GM10248 (cell line): ENCODE data around the gene MYLIP.

Experiments
- CTCF ChIA-PET: fragments of 300-600 bp; sonication (Branson Sonifier 250); formaldehyde crosslinking; extraction: SDS; loops from one replicate; lab custom pipeline; 2021; ENCODE audit warnings: antibody characterized with exemption; lab: Yijun Ruan, JAX
- POLR2A ChIA-PET: fragments of 350-650 bp; sonication (Branson Sonifier 250); formaldehyde crosslinking; extraction: SDS; loops from one replicate; lab custom pipeline; 2020; ENCODE audit warnings: antibody characterized with exemption; lab: Yijun Ruan, JAX
- DNase-seq: peaks from one replicate; pipeline ENCODE4 v3.0.0; 2012; ENCODE audit errors: extremely low spot score
- TF ChIP-seq, protein P1 (sequence below): IDR thresholded peaks from 2 replicates; pipeline ENCODE4 v1.5.1; 2012; ENCODE audit warnings: mild to moderate bottlenecking, low read depth; ENCODE audit errors: extremely low read depth, missing control alignments, control extremely low read depth

The MYLIP gene

DNA sequence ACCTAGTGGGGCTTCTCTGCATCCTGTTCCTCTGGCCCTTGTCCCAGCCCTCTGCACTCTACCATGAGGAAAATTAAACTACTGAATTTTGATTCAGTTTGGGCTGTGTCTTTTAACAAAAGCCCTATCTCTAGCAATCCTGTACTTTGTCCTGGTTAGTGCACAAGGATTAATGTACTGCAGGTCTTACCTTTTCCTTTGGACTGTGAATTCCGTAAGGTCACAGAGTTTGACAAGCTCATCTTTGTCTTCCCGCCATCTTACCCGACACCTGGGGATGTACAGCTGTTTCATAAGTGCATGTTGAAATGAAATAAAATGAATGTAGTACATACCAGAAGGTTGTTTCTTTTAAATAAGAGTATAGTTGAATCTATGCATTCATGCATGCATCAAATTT is 41.5 kb upstream of the MYLIP start:
- no peak for DNase-seq
- TF ChIP-seq, protein P1, sequence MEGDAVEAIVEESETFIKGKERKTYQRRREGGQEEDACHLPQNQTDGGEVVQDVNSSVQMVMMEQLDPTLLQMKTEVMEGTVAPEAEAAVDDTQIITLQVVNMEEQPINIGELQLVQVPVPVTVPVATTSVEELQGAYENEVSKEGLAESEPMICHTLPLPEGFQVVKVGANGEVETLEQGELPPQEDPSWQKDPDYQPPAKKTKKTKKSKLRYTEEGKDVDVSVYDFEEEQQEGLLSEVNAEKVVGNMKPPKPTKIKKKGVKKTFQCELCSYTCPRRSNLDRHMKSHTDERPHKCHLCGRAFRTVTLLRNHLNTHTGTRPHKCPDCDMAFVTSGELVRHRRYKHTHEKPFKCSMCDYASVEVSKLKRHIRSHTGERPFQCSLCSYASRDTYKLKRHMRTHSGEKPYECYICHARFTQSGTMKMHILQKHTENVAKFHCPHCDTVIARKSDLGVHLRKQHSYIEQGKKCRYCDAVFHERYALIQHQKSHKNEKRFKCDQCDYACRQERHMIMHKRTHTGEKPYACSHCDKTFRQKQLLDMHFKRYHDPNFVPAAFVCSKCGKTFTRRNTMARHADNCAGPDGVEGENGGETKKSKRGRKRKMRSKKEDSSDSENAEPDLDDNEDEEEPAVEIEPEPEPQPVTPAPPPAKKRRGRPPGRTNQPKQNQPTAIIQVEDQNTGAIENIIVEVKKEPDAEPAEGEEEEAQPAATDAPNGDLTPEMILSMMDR, result no peak
- POLR2A ChIA-PET, result no interaction called here
- CTCF ChIA-PET, result interaction anchor here (1.0 to 2.3 kb wide), 5 partner anchors 9 to 25 kb away, joined by 3 to 9 read pairs (median 4); no protein-coding TSS in a partner anchor

DNA sequence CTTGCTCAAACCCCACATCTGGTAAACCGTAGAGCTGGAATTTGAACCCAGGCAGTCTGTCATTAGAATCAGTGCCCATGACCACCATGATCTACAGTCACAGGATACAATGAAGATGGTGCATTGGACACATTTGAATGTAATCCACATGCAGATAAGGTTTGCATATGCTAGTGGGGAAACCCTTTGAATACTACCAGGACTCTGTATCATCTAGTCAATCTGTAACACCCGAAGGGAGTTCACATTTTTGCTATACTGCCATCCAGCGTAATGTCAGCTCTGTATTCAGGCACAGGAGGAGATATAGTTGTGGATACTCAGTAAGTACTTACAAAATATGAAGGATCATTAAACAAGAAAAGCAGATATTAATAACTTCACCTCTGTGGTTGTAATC is 40.5 kb upstream of the MYLIP start:
- ChIA-PET CTCF (interaction anchor here (0.9 to 2.3 kb wide), 6 partner anchors 8 to 392 kb away, joined by 3 to 9 read pairs (median 4); no protein-coding TSS in a partner anchor), POLR2A (no interaction called here)
- no peak for DNase-seq
- TF ChIP-seq, protein P1, result no peak

DNA sequence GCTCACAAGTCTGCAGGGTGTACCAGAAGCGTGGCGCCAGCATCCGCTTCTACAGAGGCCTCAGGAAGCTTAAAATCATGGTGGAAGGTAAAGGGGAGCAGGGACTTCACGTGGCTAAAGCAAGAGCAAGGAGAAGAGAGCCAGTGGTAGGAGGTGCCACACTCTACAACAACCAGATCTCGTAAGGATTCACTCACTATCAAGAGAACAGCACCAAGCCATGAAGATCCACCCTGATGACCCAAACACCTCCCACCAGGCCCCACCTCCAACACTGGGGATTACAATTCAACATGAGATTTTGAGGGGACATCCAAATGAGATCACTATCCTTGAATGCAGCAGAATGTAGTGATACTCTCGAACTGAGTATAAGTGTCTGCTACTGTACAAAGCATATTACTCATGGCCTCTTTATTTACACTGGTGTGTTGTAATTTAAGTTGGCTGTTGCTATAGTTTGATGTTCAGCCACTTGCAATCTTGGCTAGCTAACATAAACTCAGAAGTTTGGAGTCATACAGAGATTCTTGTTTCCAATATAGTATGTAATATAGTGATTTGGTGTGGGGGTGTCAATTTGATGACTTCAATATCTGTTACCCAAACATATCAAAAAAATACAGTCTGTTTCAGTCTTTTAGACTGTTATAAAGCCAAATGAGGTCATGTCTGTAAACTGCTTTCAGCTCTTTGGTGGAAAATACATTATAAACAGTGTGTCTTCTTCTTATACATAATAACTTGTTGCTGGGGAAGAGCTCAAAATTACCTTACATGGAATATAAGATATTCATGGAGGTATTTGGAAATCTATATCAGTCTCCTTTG is 39.4 kb upstream of the MYLIP start:
- POLR2A ChIA-PET, result no interaction called here
- DNase-seq, result no peak
- CTCF ChIA-PET, result no interaction called here
- TF ChIP-seq, protein P1, result no peak

DNA sequence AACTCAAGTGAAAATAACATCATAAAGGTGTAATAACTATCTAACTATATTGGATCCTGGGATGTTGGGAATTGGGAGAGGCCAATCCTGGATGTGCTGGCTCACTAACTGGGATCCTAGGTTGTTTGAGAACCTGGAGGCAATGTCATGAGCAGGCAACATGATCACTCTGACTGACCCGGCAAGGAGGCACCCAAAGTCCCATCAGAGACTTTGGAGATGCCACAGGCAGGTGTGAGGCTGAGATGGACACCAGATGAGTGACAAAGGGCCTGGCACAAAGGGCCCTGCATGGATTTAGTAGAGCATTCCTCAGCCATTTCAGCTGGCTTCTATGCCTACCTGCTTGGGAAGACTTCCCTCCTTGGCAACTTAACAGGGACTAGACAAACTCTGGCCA is 38.4 kb upstream of the MYLIP start:
- ChIA-PET CTCF (no interaction called here), POLR2A (no interaction called here)
- TF ChIP-seq, protein P1, result no peak
- no peak for DNase-seq

DNA sequence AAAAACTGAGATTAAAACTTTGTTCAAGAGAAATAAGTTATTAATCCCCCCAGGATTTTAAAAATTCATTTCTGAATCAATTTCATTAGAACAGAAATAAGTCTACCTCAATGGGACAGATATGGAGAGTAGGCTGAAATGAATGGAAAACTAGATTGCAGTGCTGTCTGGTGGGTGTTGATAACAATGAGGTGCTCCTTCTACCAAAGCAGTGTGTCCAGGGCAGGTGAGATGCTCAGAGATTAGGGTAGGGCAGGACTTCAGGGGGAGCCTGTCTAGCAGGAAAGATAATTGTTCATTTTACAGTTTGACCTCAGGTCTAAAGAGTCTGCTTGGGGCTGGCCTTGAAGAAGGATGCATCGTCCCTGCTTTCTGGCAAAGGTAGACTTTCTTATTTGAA is 38.0 kb upstream of the MYLIP start:
- TF ChIP-seq, protein P1, result no peak
- CTCF ChIA-PET, result no interaction called here
- no peak for DNase-seq
- POLR2A ChIA-PET, result no interaction called here

DNA sequence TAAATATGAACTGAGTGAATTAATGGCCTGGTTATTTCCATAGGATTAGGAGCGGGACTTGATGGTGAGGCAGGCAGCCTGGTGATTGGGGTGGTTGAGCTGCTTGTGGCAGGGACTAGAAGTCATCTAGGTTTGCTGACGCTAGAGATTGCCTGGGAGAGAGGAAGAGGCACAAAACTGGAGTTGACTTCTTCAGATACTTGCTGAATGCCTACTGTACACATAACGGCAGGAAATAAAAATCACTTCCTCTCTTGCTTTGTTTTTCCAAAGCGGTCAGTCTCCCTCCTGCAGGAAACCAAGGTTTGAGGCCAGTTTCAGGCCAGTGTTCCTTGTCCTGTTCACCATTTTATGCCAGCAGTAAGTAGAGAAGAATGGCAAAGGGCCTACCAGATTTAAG is 36.7 kb upstream of the MYLIP start:
- TF ChIP-seq, protein P1, result no peak
- ChIA-PET CTCF (interaction anchor here (1.1 to 2.7 kb wide), 4 partner anchors 9 to 400 kb away, joined by 3 to 12 read pairs (median 4); partner anchors contain the start of gene MYLIP), POLR2A (no interaction called here)
- no peak for DNase-seq
